A673 (cell line): ENCODE data around the gene SCN4A. TPM values are rescaled to one million over a fixed set of nuclear protein-coding genes. Genes with fewer than 3 reads are reported as not detected.
A peak's percentile ranks its signal among the peaks of the same experiment; 100 is the strongest.

Experiments
- BruUV-seq: library from RNA; stranded (reverse); fragments of 400-500 nt; replicated peaks from 2 replicates; lab custom pipeline; 2021; lab: Mats Ljungman, UMichigan
- CTCF ChIA-PET: fragments of 300-600 bp; sonication (Branson Sonifier 250); formaldehyde crosslinking; loops from one replicate; lab custom pipeline; 2022; ENCODE audit warnings: antibody characterized with exemption; lab: Charles Lee
- POLR2A ChIA-PET: fragments of 300-600 bp; sonication (Branson Sonifier 250); formaldehyde crosslinking; loops from one replicate; lab custom pipeline; 2022; ENCODE audit warnings: antibody characterized with exemption; ENCODE audit not compliant: low non-redundant PET; lab: Charles Lee
- DNase-seq: peaks from one replicate; pipeline ENCODE4 v3.0.0-alpha.2; 2015; ENCODE audit warnings: low spot score
- H3K27ac ChIP-seq: fragments of 200-600 bp; sonication (generic); 2 replicates; pipeline ENCODE4 v1.5.1; 2016; ENCODE audit warnings: mixed run types, low read depth, mild to moderate bottlenecking, mixed read lengths, antibody characterized with exemption, low read length; ENCODE audit not compliant: poor library complexity, severe bottlenecking
- H3K27me3 ChIP-seq: fragments of 200-600 bp; sonication (generic); replicated peaks from 2 replicates; pipeline ENCODE4 v1.6.1; 2017; ENCODE audit warnings: mixed run types, low read depth, mild to moderate bottlenecking, mixed read lengths, antibody characterized with exemption, low read length; ENCODE audit not compliant: insufficient read depth, poor library complexity
- H3K36me3 ChIP-seq: fragments of 200-600 bp; sonication (generic); 2 replicates; pipeline ENCODE4 v1.6.1; 2016; ENCODE audit warnings: mixed run types, mild to moderate bottlenecking, mixed read lengths, antibody characterized with exemption, low read length; ENCODE audit not compliant: insufficient read depth, poor library complexity, severe bottlenecking
- H3K4me1 ChIP-seq: fragments of 200-600 bp; sonication (generic); 2 replicates; pipeline ENCODE4 v1.6.1; 2017; ENCODE audit warnings: mixed run types, mild to moderate bottlenecking, mixed read lengths, antibody characterized with exemption, low read length; ENCODE audit not compliant: insufficient read depth, poor library complexity, severe bottlenecking
- H3K4me3 ChIP-seq: fragments of 200-600 bp; sonication (generic); 2 replicates; pipeline ENCODE4 v1.5.1; 2016; ENCODE audit warnings: low read depth, mixed run types, mild to moderate bottlenecking, mixed read lengths, low read length; ENCODE audit not compliant: poor library complexity, severe bottlenecking
- H3K9me3 ChIP-seq: fragments of 200-600 bp; sonication (generic); 2 replicates; pipeline ENCODE4 v1.6.1; 2016; ENCODE audit warnings: mixed run types, low read depth, mild to moderate bottlenecking, mixed read lengths, antibody characterized with exemption, low read length; ENCODE audit not compliant: poor library complexity, severe bottlenecking
- CTCF ChIP-seq: fragments of 300-800, 200-600 bp; sonication (generic); conservative IDR thresholded peaks from 2 replicates; pipeline ENCODE4 v1.5.1; 2017; ENCODE audit warnings: low read depth, mild to moderate bottlenecking, antibody characterized with exemption, low read length, moderate library complexity, mixed read lengths
- EZH2 ChIP-seq: fragments of 200-600 bp; sonication (generic); IDR thresholded peaks from 2 replicates; pipeline ENCODE4 v1.6.1; 2017; ENCODE audit warnings: borderline replicate concordance, low read depth, mild to moderate bottlenecking, mixed read lengths, antibody characterized with exemption, low read length; ENCODE audit not compliant: poor library complexity, severe bottlenecking
- intact Hi-C: fragments of 100-400 bp; cut with micrococcal nuclease; formaldehyde crosslinking; loops from one replicate; pipeline ENCODE4 v1.10.0; 2022; ENCODE audit not compliant: unreplicated experiment
- total RNA-seq: library from RNA; stranded (reverse); gene quantifications from 2 replicates; pipeline ENCODE4 v1.2.3, GENCODE V29; 2021

Gene SCN4A
- total RNA-seq, 1 experiment from 2014 or later = 0.56 TPM

GRCh38 chr17:64001091-64001579 lies 28.4 kb upstream of the SCN4A start:
- no peaks in the 10 kb centered on the region for H3K27me3 ChIP-seq
- POLR2A ChIA-PET = no interaction called here
- no peak overlapping the region for H3K4me3 ChIP-seq
- no peaks in the 10 kb centered on the region for H3K36me3 ChIP-seq
- no peak for DNase-seq
- no peaks in the 10 kb centered on the region for H3K9me3 ChIP-seq
- H3K4me1 ChIP-seq = no peaks in the 10 kb centered on the region
- intact Hi-C loops = no loop called here
- H3K27ac ChIP-seq = no peak overlapping the region
- no TSS peak for BruUV-seq
- TF ChIP-seq EZH2 (no peak), CTCF (no peak)
- CTCF ChIA-PET = interaction anchor here (0.6 kb wide), 1 partner anchor 320 kb away, joined by 3 read pairs; no protein-coding TSS in a partner anchor

- TF ChIP-seq EZH2 (no peak), CTCF (no peak)
- BruUV-seq = no TSS peak
- H3K27me3 ChIP-seq = no peaks in the 10 kb centered on the region
- H3K27ac ChIP-seq = no peak overlapping the region
- H3K4me3 ChIP-seq = no peak overlapping the region
- no peak for DNase-seq
- H3K4me1 ChIP-seq = no peaks in the 10 kb centered on the region
- H3K36me3 ChIP-seq = no peaks in the 10 kb centered on the region
- no peaks in the 10 kb centered on the region for H3K9me3 ChIP-seq
- intact Hi-C loops = no loop called here
- ChIA-PET POLR2A (no interaction called here), CTCF (interaction anchor here (0.7 kb wide), 1 partner anchor 15 kb away, joined by 3 read pairs; no protein-coding TSS in a partner anchor)
Observed at GRCh38 chr17:63999680-64000531, 27.2 kb upstream of the SCN4A start.

- CTCF ChIA-PET = interaction anchor here (0.6 kb wide), 1 partner anchor 116 kb away, joined by 3 read pairs; no protein-coding TSS in a partner anchor
- no peak for DNase-seq
- intact Hi-C loops = no loop called here
Observed at GRCh38 chr17:63998721-63999679, 26.3 kb upstream of the SCN4A start.

More at GRCh38 chr17:63998721-63999679, 26.3 kb upstream of the SCN4A start:
- POLR2A ChIA-PET = no interaction called here
- no TSS peak for BruUV-seq
- no peaks in the 10 kb centered on the region for H3K9me3 ChIP-seq
- H3K4me3 ChIP-seq = peak overlapping the region; percentile 59
- no peaks in the 10 kb centered on the region for H3K4me1 ChIP-seq
- no peaks in the 10 kb centered on the region for H3K36me3 ChIP-seq
- H3K27ac ChIP-seq = no peak overlapping the region
- no peak for TF ChIP-seq CTCF
- no peak for TF ChIP-seq EZH2
- no peaks in the 10 kb centered on the region for H3K27me3 ChIP-seq
